ENCODE results near the gene GRM8.

DNA sequence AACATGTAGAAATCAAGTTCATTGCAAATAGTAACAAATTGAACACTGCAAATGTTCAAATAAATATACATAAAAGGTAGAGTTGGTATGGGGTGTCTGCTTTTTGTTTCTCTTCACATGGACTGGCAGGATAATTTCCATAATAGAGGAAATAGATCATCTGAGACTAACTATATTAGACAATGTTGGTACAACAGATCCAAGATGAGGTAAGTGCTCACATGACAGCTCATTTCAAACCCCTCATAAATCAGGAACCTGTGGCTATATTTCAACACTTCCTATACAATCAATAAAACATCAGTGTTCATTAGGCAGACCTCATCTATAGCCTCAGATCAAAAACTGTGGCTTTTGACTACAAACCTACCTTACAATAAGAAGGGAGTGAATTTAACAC lies 469.1 kb downstream of the GRM8 start:
- TF ChIP-seq PBX3 (CRISPR knock-in tag; IDR thresholded peaks at IDR 0.05) (no peak), CTCF (tag by site-specific recombination; IDR thresholded peaks at IDR 0.05) (no peak), ZNF274 (IDR thresholded peaks at IDR 0.05; ENCODE audit: low read length) (no peak), ZNF274 (tag by site-specific recombination; IDR thresholded peaks at IDR 0.05; ENCODE audit: borderline replicate concordance) (no peak), FEZF1 (tag by site-specific recombination; IDR thresholded peaks at IDR 0.05) (no peak), ZNF146 (tag by site-specific recombination; IDR thresholded peaks at IDR 0.05) (no peak), SALL2 (tag by site-specific recombination; IDR thresholded peaks at IDR 0.05; ENCODE audit: borderline replicate concordance) (no peak), PRDM1 (tag by site-specific recombination; IDR thresholded peaks at IDR 0.05) (no peak), REST (tag by site-specific recombination; IDR thresholded peaks at IDR 0.05) (no peak), TCF7L2 (IDR thresholded peaks at IDR 0.05; ENCODE audit: borderline replicate concordance, low read depth, low read length) (no peak), ZNF792 (tag by site-specific recombination; IDR thresholded peaks at IDR 0.05) (no peak), MYNN (tag by site-specific recombination; IDR thresholded peaks at IDR 0.05; ENCODE audit: borderline replicate concordance) (no peak)
- TF ChIP-seq, protein P1, sequence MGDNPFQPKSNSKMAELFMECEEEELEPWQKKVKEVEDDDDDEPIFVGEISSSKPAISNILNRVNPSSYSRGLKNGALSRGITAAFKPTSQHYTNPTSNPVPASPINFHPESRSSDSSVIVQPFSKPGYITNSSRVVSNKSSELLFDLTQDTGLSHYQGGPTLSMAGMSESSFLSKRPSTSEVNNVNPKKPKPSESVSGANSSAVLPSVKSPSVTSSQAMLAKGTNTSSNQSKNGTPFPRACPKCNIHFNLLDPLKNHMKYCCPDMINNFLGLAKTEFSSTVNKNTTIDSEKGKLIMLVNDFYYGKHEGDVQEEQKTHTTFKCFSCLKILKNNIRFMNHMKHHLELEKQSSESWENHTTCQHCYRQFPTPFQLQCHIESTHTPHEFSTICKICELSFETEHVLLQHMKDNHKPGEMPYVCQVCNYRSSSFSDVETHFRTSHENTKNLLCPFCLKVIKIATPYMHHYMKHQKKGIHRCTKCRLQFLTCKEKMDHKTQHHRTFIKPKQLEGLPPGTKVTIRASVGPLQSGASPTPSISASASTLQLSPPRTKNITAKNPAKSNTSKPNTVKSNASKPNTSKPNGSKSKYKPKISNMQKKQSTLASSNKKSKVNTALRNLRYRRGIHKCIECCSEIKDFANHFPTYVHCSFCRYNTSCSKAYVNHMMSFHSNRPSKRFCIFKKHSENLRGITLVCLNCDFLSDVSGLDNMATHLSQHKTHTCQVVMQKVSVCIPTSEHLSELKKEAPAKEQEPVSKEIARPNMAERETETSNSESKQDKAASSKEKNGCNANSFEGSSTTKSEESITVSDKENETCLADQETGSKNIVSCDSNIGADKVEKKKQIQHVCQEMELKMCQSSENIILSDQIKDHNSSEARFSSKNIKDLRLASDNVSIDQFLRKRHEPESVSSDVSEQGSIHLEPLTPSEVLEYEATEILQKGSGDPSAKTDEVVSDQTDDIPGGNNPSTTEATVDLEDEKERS (tag by site-specific recombination; IDR thresholded peaks at IDR 0.05) = no peak
- TF ChIP-seq, protein P2, sequence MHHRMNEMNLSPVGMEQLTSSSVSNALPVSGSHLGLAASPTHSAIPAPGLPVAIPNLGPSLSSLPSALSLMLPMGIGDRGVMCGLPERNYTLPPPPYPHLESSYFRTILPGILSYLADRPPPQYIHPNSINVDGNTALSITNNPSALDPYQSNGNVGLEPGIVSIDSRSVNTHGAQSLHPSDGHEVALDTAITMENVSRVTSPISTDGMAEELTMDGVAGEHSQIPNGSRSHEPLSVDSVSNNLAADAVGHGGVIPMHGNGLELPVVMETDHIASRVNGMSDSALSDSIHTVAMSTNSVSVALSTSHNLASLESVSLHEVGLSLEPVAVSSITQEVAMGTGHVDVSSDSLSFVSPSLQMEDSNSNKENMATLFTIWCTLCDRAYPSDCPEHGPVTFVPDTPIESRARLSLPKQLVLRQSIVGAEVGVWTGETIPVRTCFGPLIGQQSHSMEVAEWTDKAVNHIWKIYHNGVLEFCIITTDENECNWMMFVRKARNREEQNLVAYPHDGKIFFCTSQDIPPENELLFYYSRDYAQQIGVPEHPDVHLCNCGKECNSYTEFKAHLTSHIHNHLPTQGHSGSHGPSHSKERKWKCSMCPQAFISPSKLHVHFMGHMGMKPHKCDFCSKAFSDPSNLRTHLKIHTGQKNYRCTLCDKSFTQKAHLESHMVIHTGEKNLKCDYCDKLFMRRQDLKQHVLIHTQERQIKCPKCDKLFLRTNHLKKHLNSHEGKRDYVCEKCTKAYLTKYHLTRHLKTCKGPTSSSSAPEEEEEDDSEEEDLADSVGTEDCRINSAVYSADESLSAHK (tag by site-specific recombination; IDR thresholded peaks at IDR 0.05) = no peak
